HG02852 (cell line): ENCODE results near the gene HIF1A.
"Not testable (repeated sequence)": the region's sequence is repeated elsewhere in the genome, so short reads cannot be mapped to it uniquely, and the experiment has no call there.

ENCODE experiments used
- ATAC-seq: cut with Tn5 transposase; IDR thresholded peaks from one replicate; pipeline ENCODE4 v1.9.1; 2021; ENCODE audit warnings: mild to moderate bottlenecking, moderate library complexity; ENCODE audit not compliant: unreplicated experiment

The HIF1A gene

GRCh38 chr14:61694830-61695694 is at the start of gene HIF1A:
HIF1A (plus strand) TSS chr14:61695513; CDS start chr14:61695805, 292 bp downstream.
- peak; percentile 89 for ATAC-seq

- ATAC-seq = no peak
These were observed 48.8 kb upstream of the HIF1A start for GRCh38 chr14:61646366-61647116.

GRCh38 chr14:61647704-61648103 is 47.6 kb upstream of the HIF1A start:
- ATAC-seq = no peak

- ATAC-seq = no peak
These were observed 46.9 kb upstream of the HIF1A start for GRCh38 chr14:61648377-61648776.

- ATAC-seq = no peak
These were observed 46.0 kb upstream of the HIF1A start for GRCh38 chr14:61649283-61649682.

GRCh38 chr14:61651355-61651754 is 44.0 kb upstream of the HIF1A start:
- ATAC-seq = no peak

GRCh38 chr14:61652526-61653262 is 42.6 kb upstream of the HIF1A start:
- no peak for ATAC-seq

GRCh38 chr14:61653507-61653906 is 41.8 kb upstream of the HIF1A start:
- no peak for ATAC-seq

- ATAC-seq = no peak
These were observed 41.3 kb upstream of the HIF1A start for GRCh38 chr14:61654026-61654425.

- ATAC-seq = no peak
These were observed 39.5 kb upstream of the HIF1A start for GRCh38 chr14:61655777-61656176.

- no peak for ATAC-seq
These were observed 39.0 kb upstream of the HIF1A start for GRCh38 chr14:61656341-61656740.

GRCh38 chr14:61658111-61658510 is 37.2 kb upstream of the HIF1A start:
- not testable (repeated sequence) for ATAC-seq

- no peak for ATAC-seq
These were observed 35.7 kb upstream of the HIF1A start for GRCh38 chr14:61659582-61659981.

GRCh38 chr14:61661471-61662400 is 33.6 kb upstream of the HIF1A start:
- peak; percentile 37 for ATAC-seq

- peak; percentile 76 for ATAC-seq
These were observed 32.6 kb upstream of the HIF1A start for GRCh38 chr14:61662437-61663311.

- ATAC-seq = no peak
These were observed 31.9 kb upstream of the HIF1A start for GRCh38 chr14:61663312-61663979.

GRCh38 chr14:61668282-61668681 is 27.0 kb upstream of the HIF1A start:
- ATAC-seq = no peak

- ATAC-seq = no peak
These were observed 24.7 kb upstream of the HIF1A start for GRCh38 chr14:61670576-61670975.

GRCh38 chr14:61671082-61671481 is 24.2 kb upstream of the HIF1A start:
- peak; percentile 92 for ATAC-seq
